GM04503 (cell line): ENCODE data around the gene ZNF141.
"Not testable (repeated sequence)": the region's sequence is repeated elsewhere in the genome, so short reads cannot be mapped to it uniquely, and the experiment has no call there.

Experiments
- DNase-seq: peaks from one replicate; pipeline ENCODE4 v3.0.0-alpha.2; 2012; ENCODE audit warnings: low read depth

Gene ZNF141

DNA sequence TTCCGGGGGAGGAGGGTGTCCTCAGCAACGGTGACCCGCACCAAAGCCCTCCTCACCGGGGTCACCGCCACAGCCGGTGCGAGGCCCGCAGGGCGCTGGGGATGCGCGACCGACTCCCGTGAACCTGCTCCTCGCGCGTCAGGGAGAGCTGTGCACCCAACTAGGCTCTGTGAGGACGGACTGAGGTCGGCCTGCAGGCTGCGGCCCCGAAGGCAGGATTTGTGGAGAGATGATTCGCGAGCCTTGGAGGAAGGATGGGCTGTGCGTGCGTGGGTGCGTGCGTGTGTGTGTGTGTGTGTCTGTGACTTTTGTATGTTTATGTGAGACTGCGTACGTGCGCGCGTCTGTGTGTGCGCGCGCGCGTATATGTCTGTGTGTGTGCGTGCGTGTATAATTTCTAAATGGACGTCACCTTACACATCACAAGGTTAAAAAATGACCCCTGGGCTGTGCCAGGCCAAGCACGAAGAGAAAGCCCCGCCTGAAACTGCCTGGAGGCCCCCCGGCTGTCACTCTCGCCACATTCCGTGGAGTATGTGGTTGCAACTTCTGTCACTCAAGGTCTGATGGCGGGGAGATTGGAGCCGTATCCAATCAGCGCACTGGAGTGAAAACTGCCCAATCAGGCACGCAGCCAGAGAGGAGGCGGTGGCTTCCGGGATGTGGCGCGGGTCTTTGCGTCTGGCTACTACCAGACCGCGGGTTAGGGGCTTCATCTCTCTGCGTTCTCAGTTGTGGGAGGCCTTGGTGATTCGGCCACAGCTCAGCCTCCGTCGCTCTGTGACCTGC lies at the start of gene ZNF141:
Gene ZNF141, plus strand, starts transcription at position 672 of the 789 bp plus-strand sequence. CDS start 170 bp downstream, outside the sequence.
- peak; percentile 92 for DNase-seq

DNA sequence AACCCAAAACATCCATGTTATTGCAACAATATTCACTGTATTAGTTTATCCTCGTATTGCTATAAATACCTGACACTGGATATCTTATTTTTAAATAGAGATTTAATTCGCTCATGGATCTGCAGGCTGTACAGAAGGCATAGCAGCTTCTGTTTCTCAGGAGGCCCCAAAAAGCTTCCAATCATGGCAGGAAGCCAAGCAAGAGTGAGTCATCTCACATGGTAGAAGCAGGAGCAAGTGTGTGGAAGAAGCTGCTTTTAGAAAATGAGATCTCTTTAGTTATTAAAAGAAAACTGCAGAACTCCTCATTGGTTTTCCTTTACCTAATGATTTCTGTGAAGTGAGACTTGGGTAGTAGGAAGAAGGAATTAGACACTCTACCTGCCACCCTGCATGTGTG lies 48.7 kb upstream of the ZNF141 start:
- DNase-seq: no peak

DNA sequence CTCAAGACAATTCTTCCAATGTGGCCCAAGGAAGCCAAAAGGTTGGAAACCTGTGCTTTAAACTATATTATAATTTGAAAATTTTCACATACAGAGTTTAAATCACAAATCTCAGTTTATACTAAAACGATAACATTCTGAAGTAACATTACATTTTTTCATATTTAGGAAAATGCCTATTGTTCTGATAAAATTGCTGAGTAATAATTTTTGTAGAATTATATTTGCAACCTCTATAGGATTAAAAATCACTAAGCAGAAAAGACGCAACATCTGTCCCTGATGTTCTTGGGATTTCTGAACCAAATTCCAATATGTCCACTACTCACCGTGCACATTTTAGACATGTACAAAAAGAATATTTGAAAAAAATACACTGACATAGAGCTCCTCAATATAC lies 42.9 kb upstream of the ZNF141 start:
- DNase-seq: no peak

DNA sequence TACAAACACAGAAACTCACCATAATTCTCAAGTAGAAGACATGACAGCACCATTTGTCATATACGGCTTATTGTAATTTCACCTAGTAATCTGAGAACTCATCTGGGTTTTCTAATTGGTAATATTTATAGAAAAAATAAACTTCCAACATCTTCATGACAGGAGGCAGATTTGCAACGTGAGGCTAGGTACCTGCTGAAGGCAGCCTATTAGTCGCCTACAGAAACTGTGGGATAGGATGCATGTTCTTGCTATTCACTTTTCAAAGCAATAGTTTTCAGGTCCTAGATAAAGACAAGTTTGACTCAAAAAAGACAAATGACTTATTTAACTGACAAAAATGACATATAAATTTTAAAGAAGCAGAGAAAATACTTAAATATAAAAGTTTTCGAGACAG lies 35.2 kb upstream of the ZNF141 start:
- DNase-seq: no peak

DNA sequence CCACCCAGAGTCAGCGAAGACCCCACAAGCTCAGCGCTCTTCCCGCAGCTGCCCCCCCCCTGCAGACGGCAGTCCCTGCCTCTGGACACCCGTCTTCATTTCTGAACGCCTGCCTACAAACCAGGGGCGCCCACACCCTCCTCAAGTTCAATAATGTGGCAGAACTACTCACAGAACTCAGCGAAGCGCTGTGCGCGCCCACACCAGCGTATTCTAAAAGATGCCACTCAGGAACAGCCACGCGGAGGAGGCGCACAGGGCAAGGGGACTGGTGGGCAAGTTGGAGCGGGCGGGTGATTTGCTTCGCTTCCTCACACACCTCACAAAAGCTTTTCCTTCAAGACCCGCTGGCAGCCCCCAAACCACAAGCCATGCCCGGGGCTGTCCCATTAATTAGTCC lies 33.1 kb upstream of the ZNF141 start:
- not testable (repeated sequence) for DNase-seq

DNA sequence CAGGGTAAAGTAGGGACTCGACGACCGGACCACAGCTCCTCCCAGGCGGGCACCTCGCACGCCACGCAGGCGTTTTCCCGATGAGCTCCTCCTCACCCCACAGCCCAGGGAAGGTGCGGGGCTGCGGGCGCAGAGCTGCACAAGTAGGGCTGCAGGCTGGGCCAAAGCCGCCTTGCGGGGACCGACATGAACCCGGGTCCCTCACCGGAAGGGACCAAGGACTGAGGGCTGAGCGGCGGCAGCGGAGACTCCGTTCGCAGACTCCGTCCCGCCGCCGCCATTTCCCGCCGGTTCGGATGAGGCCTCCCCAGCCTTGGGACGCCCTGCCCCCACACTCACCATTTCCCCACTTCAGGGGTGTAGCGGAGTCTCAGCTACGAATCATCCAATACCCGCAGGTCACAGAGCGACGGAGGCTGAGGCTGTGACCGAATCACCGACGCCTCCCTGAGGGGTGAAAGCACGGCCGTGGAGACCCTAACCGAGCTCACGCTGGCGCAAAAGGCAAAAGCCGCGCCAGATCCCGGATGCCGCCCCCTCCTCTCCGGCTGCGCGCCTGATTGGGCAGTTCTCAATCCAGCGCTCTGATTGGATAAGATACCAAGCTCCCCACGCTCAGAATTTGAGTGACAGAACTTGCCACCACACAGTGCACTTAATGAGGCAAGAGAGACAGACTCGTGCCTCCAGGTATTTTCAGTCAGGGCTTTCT lies 32.5 kb upstream of the ZNF141 start, which contains the start of gene ZNF732:
Gene ZNF732, minus strand, starts transcription at position 506 of the 712 bp plus-strand sequence. Its CDS starts 164 bp downstream, at position 342.
- DNase-seq: no peak

DNA sequence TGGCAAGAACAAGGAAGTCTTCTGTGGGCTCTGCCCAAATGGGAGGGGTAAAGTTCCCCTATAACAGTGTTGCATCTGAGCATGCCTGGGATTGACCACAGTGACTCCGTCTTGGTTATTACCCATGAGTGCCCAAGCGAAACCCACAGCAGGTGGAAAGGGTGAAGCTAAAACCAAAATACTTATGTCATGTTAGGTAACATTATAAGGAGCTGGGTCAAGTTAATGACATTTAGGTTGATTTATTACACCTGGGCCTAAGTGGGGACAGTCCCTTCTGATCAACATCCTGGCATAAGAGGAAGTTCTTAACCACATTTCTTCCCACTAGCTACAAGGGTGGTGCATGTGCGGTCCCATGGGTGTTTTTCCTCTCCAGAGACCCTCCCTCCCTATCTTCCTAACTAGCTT lies 31.1 kb upstream of the ZNF141 start:
- DNase-seq: no peak

DNA sequence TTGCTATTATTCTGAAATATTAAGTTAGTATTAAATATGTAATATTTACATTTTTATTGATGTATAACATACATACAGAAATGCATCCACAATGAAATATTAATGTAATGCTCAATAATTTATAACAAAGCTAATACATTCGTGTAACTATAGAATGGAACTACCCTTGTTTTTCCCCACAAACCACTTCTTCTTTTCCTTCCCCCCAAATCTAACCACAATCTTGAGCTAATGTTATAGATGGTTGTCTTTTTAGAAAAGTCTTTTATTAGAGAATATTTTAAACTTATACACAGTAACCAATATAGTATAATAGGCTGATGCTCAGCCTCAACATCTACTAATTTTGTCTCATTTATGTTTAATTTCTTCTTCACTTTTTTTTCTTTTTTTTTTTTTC lies 27.8 kb upstream of the ZNF141 start:
- no peak for DNase-seq

DNA sequence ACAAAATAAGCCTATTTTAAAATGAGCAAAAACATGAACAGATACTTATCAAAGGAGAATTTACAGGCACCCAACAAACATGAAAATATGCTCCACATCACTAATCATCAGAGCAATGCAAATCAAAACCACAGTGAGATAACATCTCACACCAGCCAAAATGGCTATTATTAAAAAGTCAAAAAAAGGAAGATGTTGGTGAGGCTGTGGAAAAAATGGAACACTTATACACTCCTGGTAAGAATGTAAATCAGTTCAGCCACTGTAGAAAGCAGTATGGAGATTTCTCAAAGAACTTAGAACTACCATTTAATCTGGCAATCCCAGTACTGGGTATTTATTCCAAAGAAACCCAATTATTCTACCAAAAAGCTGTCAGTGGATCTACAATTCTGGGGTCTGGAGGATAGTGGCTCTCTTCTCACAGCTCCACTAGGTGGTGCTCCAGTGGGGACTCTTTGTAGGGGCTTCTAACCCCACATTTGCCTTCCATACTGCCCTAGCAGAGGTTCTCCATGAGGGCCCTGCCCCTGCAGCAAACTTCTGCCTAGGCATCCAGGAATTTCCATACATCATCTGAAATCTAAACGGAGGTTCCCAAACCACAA lies 23.2 kb upstream of the ZNF141 start:
- DNase-seq: no peak

DNA sequence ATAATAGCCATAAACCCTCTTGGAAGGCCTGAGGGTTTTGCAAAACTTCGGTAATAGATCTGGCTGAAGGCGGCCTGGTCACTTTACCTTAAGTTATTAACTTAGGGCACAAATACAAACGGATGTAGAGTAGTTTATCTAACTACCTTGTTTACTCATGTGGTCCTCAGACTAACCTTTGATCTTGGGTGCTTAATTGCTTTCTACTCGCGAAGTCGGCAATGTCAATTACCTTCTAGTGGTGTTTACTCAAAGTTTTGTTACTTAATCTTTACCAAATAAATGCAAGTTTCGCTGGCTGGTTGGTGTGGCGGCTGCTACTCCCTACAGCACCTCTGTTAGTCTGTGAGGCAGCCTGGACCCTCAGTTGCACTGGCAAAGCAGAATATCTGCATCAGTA lies 8.9 kb upstream of the ZNF141 start:
- DNase-seq: no peak

DNA sequence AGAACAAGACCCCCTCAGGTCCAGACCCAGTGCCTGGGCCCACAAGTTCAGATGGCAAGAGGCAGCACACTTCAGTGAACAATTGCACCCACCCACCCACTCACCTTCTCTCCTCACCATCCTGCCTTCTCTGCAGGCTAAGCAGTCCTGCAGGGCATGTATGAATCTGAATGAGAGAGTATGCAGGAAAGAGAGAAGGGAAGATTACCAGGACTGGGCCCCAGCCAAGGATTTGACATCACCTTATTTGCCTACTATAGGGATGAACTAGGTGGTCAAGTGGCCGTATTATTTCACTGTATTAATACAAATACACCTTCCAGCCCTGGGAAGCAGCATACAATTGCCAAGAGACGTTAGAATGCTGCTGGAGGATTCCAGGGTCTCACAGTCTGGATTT lies 2.1 kb upstream of the ZNF141 start:
- no peak for DNase-seq

DNA sequence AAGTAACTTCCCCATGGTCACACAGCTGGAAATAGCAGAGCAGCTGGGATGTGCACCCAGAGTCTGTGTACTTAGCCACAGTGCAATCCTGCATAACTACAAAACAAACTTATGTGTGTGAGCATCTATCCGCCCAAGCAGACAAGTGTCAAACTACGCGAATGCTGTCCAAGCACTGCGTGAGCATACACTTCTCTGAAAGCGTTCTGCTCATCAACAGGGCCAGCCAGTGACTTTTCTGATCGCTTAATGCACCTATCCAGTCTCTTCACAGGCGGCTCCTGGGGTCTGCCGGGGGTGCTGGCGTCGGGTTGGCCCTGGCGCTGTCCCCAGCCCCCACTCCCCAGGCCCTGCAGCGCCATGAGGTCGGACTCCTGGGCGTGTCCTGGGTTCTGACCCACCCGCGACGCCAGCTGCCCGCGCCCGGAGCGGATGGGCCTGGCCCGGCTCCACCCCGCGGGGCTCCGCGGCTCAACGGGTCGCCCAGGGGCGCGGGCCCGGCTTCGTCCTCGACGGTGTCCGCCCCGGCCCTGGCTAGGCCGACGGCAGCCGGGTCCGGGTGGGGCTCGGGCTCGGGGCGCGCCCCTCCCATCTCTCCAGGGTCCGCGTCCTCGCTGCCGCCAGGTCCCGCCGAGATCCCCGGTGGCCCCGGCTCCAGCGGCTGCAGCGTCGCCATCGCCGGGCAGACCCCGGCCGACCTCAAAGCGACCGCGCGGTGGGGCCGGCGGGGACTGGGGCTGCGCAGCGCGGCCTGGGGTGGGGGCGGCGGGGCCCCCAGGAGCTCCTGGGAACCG lies 1.3 kb upstream of the ZNF141 start:
- no peak for DNase-seq

DNA sequence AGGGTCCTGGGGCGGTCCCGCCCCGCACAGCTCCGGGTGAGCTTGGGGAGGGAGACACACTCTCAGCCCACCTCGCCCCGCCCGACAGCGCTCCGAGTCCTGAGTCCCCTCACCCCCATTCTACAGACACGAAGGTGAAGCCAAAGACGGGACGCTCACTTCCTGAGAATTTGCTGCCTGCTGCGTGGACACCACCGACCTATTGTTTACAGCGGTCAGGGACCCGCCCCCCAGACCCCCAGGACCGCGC lies 796 bp upstream of the ZNF141 start:
- DNase-seq: no peak

DNA sequence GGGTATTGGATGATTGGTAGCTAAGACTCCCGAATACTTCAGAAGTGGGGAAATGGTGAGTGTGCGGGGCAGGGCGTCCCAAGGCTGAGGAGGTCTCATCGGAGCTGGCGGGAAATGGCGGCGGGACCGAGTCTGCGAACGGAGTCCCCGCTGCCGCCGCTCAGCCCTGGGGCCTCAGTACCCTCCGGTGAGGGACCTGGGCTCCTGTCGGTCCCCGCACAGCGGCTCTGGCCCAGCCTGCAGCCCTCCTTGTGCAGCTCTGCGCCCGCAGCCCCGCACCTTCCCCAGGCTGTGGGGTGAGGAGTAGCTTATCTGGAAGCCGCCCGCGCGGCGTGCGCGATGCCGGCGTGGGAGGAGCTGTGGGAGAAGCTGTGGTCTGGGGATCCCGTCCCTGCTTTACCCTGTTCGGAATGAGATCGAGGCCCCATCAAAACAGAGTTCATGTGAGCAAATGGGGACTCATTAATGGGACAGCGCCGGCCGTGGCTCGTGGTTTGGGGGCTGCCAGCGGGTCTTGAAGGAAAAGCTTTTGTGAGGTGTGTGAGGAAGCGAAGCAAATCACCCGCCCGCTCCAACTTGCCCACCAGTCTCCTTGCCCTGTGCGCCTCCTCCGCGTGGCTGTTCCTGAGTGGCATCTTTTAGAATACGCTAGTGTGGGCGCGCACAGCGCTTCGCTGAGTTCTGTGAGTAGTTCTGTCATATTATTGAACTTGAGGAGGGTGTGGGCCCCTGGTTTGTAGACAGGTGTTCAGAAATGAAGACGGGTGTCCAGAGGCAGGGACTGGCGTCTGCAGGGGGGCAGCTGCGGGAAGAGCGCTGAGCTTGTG lies 531 bp downstream of the ZNF141 start:
- no peak for DNase-seq

DNA sequence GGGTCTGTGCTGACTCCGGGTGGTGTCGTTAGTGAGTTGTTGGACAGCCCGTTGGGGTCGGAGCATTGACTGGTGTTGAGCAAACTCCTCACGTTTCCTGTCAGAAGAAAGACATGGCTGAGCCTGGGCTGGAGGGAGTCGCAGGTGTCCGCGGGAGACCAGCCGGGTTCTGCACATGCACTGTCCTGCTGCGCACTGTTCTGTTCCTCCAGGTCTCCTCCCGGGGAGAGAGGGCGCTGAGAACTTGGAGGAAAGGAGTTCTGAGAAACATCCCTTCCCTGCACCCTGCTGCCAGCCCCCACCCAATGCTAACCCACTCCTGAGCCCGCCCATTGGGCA lies 1.1 kb downstream of the ZNF141 start:
- no peak for DNase-seq

DNA sequence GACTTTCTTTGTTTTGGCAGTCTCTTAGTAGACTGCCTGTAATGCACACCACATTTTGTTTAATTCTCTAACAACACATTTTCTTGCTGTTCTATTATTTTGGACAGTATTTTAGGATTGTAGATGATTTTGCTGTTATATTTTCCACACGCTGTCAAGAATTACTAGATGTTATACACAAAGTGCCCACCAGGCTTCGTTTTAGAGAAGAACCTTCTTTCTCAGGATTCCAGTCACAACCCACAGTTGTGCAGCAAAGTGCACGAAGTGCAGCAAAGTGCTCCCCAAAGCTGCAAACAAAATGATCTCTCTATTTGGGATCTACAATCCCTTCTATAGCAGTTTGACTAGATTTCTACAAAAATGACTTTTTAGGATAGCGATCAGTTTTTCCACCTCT lies 2.4 kb downstream of the ZNF141 start:
- no peak for DNase-seq

DNA sequence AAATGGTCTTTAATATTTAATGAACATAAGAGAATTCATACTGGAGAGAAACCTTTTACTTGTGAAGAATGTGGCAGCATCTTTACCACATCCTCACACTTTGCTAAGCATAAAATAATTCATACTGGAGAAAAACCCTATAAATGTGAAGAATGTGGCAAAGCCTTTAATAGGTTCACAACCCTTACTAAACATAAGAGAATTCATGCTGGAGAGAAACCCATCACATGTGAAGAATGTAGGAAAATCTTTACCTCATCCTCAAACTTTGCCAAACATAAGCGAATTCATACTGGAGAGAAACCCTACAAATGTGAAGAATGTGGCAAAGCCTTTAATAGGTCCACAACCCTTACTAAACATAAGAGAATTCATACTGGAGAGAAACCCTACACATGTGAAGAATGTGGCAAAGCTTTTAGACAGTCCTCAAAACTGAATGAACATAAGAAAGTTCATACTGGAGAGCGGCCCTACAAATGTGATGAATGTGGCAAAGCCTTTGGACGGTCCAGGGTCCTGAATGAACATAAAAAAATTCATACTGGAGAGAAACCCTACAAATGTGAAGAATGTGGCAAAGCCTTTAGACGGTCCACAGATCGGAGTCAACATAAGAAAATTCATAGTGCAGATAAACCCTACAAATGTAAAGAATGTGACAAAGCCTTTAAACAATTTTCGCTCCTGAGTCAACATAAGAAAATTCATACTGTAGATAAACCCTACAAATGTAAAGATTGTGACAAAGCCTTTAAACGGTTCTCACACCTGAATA lies 35.6 kb downstream of the ZNF141 start:
- DNase-seq: no peak

DNA sequence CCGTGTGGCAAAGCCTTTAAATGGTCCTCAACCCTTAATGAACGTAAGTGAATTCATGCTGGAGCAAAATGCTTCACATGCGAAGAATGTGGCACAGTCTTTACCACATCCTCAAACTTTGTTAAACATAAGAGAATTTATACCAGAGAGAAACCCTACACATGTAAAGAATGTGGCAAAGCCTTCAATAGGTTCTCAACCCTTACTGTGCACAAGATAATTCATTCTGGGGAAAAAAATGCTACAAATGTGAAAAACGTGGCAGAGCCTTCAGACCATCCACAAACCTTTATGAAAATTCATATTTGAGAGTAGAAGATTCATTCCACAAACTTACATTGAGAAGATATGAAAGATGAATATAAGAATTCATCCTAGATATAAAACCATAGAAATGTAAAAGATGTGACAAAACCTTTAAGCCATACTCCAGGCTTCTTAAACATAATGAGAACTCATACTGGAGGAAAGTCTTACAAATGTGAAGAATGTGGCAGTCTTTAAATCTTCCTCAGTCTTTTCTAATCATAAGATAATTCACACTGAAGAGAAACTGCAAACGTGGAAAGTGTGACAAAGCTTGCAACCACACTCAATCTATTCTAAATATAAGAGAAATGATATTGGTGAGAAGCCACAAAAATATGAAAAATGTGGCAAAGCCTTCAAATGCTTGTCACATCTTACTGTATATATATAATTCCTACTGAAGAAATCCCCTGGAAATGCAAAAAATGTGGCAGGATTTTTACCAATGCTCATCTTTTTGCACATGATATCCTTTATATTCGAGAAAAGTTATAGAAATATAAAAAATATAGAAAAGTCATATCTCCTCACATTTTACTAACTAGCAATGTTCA lies 36.9 kb downstream of the ZNF141 start:
- DNase-seq: no peak

DNA sequence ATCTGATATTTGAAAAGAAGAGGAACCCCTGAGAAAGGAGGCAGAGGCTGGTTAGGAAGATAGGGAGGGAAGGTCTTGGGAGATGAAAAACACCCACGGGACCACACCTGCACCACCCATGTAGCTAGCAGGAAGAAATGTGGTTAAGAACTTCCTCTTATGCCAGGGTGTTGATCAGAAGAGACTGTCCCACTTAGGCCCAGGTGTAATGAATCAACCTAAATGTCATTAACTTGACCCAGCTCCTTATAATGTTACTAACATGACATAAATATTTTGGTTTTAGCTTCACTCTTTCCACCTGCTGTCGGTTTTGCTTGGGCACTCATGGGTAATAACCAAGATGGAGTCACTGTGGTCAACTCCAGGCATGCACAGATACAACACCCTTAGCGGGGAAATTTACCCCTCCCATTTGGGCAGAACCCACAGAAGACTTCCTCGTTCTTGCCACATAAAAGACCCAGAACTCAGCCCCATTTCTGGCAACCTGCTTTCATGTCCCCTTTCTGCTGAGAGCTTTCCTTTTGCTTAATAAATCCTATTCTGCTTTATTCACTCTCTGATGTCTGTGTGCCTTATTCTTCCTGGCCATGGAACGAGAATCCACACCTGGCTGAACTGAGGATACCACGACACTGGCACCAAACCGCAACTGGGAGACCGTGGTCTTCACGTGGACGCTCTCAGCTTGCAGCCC lies 46.8 kb downstream of the ZNF141 start:
- DNase-seq: no peak
